NCI-H2196 treated with DMSO at 0.1 percent for 48 hours (cell line): Measurements from ENCODE around the gene LGALS1.
"Not testable (repeated sequence)": the region's sequence is repeated elsewhere in the genome, so short reads cannot be mapped to it uniquely, and the experiment has no call there.

ENCODE experiments used
- DNase-seq: peaks from one replicate; lab custom pipeline; 2025; ENCODE audit not compliant: unreplicated experiment; lab: John Stamatoyannopoulos, UW

Gene LGALS1

DNA sequence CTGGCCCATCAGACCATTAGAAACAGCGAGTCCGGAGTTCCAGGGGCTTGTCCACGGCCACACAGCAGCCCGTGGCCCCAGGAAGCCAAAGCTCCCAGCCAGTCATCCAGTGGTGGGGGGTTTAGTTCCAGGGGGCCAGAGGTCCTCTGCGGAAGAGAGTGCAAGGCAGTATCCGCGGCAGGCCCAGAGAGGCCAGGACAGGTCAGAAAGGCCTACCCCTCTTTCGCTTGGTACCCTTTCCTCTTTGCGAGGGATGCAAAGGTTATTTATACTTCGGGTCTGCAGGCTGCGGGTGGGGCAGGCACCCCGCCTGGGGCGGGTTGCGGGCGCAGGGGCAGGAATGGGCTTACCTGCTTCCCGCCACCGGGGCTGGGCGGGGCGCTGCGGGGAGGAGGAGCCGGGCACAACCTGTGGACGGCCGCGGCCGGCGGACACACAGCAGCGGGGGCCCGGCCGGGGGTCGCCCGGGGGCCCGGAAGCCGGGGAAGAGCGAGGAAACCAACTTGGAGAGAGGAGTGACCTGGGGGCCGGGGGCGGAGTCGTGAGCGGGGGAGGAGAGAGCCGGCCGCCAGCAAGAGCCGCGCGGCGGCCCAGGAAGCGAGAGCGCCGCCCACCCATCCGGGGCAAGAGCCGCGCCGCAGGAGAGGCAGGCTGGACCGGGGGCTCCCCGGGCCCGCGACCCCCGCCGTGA, 36.2 kb upstream of the LGALS1 start, which contains the start of gene SH3BP1:
Gene SH3BP1, plus strand, starts transcription at position 600 of the 691 bp plus-strand sequence. CDS start 119 bp downstream, outside the sequence.
- no peak for DNase-seq

DNA sequence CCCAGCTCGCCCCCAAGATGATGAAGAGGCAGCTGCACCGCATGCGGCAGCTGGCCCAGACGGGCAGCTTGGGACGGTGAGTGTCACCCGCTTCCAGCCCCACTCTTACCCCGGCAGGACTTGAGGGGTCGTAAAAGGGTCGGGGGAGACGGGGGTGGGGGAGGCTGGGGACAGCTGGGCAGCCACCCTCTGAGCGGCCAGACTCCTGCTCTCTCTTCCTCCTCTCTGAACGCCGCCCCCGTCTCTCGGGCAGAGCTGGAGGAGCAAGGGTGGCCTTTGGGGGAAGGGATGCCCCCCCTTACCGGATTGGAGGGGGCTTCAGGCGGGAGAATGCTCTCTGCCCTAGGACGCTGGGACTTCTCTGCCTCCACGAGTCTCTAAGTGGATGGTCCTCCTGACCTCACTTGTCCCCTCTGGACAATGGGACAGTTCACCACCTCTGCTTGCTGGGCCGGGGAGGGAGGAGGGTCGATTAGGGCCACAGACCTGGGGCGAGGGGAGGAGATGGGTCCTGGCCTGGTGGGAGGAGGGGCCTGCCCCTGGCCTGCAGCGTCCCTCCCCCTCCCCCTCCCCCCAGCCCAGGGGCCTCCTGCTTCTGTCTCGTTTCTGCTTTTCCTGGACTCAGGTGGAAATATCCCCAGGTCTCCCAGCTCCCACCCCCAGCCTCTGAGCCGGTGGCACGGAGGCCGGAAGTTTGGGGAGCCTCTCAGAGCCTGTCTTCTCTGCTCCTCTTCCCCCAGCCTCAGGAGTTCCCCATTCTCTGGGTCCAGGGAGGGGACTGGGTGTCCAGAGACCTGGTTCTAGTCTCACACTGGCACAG, 35.5 kb upstream of the LGALS1 start:
- DNase-seq = no peak

DNA sequence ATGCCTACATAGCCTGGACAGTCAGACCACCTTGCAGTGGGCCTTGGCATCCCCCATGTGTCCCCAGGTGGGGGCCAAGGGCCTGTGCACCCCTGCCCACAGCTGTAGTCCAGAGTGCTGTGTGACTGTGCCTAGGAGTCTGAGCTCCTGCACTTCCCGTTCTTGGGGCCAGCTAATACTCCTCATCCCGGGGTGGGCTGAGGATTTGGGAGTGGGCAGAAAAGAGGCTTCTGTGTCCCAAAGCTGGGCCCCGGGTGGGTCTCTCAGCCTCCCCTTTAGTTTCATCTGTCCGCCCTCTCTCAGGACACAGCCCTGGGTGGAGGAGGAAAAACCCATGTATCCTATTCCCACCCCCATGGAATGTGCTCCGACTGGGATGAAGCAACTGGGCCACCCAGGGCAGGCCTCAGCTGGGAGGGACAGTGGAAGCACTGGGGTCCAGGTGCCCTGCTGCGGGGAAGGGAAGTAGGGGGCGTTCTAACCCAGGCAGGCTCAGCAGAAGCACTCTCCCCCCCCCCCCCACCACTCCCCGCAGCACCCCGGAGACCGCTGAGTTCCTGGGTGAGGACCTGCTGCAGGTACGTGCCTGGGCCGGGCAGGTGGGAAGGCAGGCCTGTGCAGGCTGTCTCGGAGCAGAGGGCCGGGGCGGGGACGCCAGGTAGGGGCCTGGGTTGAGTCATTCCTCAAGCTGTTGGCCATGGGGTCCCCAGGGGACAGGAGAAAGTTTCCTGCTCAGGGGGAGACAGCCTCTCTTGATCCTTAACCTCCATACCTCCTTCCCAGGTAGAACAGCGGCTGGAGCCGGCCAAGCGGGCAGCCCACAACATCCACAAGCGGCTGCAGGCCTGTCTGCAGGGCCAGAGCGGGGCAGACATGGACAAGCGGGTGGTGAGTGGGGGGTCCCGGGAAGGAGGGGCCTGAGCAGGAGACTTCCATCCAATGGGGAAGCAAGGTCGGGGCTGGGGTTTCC, 34.6 kb upstream of the LGALS1 start:
- no peak for DNase-seq

DNA sequence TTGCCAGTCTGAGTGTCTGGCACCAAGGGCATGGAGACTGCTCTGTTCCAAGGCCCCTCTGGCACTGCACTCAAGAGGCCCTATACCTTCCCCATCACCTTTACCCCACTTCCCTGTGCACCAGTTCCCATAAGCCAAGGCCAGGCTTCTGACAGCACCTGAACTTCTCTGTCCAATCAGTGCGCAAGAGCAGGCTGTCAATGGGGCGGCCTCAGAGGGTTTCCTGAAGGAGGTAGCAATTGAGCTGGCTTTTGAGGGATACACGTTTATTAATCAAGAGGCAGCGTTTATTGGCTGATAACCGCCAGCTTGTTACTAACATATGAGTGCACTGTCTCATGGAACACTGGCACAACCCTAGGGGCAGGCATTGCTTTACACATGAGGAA, 33.9 kb upstream of the LGALS1 start:
- DNase-seq = no peak

DNA sequence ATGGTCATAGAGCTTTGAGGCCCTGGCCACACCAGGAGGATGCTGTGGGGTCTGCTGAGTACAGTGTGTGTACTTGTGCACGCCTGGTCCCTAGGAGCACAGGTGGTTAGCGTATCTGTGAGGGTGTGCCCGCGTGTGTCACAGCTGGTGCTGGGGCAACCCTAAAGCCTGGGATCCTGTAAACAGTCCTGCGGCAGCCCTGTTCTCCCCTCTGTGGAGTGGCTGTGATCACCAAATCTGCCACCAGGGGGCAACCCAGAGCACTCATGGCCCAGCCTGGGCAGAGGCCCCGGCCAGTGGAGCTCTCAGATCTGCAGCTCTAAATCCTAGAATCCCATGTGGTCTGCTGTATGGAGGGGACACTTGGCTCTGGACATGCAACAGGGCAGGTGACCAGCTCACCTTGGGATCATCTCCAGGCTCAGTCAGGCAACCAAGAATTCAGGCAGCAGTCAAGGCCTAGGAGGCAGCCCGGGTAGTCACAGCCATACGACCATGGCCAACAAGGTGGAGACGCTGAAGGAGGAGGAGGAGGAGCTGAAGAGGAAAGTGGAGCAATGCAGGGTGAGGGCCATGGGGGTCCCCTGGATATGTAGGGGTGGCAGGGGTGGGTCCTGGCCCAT, 32.1 kb upstream of the LGALS1 start:
- DNase-seq = no peak

DNA sequence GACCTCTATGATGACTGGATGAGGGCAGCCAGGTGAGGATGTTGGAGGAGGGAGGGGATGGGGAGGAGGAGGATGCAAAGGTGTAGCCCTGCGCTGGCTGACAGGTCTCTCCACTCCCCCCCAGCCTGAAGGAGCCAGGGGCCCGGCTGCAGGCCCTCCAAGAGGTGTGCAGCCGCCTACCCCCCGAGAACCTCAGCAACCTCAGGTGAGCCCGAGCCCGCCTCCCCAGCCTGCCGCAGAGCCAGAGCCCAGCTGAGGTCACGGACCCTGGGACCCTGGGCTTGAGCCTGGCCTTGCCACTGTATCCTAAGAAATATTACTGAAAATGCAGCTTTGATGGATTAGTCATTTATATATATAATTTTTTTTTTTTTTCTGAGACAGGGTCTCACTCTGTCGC, 28.1 kb upstream of the LGALS1 start:
- DNase-seq = no peak

DNA sequence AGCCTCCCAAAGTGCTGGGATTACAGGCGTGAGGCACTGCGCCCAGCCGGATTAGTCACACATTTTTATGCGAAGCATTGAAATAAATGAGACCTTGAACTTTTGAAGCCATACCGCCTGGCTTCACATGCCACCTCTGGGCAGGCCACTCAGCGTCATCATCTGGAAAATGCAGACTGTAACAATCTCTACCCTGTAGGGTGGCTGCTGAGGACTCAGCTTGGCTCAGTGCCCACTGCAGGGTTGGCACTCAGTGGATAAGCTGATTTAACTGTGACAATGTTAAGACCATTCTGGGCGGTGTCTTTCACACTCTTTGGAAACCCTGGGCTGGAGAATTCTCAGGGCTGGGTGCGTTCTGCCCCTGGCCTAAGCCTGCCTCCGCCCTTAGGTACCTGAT, 27.5 kb upstream of the LGALS1 start:
- DNase-seq = no peak

DNA sequence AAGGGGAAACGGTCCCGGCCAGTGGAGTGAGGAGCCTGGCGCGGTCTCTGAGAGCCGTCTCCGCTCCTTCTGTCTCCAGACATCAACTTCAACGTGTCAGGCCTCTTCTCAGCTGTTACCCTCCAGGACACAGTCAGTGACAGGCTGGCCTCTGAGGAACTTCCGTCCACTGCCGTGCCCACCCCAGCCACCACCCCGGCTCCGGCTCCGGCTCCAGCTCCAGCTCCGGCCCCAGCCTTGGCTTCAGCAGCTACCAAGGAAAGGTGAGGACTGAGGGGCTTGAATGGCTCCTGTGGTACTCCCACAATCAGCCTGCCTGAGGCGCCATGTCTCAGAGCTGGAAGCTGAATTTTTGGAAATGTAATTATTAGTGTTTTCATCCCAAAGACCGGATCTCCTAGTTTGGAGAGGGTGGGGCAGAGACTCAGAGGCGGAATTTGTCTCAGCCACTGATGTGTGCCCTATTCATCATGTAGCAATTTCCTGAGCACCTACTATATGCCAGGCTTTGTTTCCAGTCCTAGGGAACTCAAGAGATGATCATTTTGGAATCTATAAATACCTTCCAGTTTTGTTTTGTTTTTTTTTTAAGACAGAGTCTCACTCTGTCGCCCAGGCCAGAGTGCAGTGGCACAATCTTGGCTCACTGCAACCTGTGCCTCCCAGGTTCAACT, 24.8 kb upstream of the LGALS1 start:
- DNase-seq = no peak

DNA sequence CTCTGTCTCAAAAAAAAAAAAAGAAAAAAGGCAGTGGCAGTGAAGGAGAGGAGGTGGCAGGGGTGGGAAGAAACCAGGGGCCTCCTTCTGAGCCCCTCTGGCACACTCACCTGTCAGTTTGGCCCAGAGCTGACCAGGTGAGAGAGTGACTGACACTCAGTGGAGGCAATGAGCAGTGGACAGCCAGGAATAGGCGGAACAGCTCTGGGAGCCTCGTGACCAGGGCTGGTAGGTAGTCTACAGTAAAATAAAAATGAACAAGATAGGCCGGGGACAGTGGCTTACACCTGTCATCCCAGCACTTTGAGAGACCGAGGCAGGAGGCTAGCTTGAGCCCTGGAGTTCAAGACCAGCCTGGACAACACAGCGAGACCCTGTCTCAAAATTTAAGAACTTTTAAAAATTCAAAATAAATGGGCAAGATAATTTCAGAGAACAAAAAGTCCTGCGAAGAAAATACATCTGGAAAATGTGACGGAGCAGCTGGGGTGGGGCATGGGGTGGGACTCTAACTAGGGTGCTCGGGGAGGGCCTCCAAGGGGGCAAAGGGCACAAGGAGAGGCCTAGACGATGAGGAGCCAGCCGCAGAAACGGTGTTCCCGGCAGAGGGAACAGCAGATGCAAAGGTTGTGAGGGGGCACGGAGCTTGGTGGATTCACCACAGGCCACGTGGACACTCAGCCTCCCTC, 20.7 kb upstream of the LGALS1 start:
- DNase-seq = no peak

DNA sequence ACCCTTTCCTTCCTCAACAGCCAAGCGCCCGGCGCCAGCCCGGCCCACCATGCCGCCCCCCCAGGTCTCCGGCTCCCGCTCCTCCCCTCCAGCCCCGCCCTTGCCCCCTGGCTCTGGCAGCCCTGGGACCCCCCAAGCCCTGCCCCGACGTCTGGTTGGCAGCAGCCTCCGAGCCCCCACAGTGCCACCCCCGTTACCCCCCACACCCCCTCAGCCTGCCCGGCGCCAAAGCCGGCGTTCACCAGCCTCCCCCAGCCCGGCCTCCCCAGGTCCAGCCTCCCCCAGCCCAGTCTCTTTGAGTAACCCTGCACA, 20.2 kb upstream of the LGALS1 start:
- DNase-seq = no peak

DNA sequence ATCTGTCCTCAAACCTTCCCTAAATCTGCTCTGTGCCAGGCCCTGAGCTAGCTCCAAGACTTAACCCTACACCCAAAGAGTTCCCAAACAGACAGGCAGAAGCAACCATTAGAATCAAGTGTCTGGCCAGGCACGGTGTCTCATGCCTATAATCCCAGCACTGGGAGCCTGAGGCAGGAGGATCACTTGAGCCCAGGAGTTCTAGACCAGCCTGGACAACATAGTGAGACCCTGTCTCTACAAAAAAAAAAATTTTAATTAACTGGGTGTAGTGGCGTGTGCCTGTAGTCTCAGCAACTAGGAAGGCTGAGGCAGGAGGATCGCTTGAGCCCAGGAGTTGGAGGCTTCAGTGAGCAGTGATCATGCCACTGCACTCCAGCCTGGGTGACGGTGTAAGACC, 18.9 kb upstream of the LGALS1 start:
- DNase-seq = not testable (repeated sequence)

DNA sequence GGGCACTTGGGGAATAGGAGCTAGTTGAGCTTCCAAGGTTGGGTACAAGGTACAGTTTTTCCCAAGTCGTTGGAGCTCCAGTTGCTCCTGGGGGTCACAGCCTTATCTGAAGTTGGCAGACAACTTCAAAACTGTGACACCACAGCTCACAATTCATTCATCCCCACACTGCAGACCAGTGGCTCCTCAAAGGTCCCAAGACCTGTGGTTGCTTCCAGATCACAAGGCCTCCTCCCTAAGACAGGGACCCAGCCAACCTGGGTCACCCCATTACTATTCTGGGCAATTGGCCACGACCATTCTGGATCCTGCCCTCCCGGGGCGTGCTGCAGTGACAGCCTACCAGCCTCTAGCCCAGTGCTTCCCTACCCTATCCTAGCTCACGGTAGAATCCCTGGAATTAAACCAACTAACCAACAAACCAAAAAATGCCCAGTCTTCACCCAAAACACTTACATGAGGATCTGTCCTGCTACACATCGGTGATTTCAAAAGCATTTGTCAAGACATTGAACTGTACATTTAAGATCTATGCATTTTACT, 17.8 kb upstream of the LGALS1 start:
- no peak for DNase-seq

DNA sequence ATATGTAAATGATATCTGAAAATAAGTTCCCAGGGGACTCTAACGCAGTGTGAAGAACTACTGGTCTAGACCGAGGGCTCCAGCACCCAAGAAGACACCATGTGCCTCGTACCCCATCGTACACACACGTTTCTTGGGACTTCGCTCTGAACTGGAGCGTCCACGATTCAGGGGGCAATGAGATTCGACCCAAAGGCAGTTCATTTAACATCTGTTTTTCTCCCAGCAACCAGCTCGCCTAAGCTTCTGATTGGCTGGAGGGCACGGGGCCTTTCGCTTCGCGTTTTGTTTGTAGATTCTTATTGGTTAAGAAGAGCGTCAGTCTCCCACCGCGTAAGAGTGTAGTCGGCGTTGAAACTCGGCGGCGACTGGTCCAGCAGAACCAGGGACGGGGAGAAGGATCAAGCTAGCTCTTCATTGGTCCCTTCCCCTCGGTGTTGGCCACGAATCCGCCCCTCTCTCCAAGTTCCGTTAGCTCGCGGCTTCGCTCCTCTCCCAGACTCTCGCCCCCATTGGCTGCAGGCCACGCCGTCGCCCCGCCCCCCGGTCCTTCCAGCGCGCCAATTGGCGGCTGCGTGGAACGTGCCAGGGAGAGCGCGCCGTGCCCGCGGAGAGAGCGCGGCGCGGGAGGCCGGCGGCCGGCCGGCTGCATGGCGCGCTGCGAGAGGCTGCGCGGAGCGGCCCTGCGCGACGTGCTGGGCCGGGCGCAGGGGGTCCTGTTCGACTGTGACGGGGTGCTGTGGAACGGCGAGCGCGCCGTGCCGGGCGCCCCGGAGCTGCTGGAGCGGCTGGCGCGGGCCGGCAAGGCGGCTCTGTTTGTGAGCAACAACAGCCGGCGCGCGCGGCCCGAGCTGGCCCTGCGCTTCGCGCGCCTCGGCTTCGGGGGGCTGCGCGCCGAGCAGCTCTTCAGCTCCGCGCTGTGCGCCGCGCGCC, 17.0 kb upstream of the LGALS1 start, which contains the start of gene PDXP:
Gene PDXP, plus strand, starts transcription at position 591 of the 933 bp plus-strand sequence. Its CDS starts 60 bp downstream, at position 651.
- peak; percentile 95 for DNase-seq

DNA sequence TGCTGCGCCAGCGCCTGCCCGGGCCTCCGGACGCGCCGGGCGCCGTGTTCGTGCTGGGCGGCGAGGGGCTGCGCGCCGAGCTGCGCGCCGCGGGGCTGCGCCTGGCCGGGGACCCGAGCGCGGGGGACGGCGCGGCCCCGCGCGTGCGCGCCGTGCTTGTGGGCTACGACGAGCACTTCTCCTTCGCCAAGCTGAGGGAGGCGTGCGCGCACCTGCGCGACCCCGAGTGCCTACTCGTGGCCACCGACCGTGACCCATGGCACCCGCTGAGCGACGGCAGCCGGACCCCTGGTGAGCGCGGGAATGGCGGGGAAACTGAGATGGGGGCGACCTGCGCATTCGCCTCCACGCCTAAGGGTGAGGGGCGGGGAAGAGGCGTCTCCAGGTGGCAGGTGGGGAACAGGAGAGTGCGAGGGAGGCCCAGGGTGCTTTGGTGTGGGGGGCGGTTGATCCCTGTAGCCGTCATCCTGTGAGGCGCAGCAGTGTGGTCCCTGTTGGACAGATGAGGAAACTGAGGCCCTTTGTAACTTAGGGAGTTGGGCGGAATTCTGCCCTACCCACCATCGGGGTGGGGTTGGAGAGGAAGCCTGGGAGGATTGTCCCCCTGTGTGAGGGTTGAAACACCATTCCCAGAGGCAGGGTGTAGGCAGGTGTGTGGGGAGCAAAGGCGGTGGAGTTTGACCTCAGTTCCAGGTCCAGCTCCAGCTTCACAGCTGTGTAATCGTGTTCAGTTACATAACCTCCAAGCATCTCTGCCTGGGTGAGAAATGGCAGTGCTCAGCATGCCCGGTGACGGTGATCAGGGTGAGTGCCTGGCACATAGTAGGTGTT, 16.2 kb upstream of the LGALS1 start:
- DNase-seq = no peak

DNA sequence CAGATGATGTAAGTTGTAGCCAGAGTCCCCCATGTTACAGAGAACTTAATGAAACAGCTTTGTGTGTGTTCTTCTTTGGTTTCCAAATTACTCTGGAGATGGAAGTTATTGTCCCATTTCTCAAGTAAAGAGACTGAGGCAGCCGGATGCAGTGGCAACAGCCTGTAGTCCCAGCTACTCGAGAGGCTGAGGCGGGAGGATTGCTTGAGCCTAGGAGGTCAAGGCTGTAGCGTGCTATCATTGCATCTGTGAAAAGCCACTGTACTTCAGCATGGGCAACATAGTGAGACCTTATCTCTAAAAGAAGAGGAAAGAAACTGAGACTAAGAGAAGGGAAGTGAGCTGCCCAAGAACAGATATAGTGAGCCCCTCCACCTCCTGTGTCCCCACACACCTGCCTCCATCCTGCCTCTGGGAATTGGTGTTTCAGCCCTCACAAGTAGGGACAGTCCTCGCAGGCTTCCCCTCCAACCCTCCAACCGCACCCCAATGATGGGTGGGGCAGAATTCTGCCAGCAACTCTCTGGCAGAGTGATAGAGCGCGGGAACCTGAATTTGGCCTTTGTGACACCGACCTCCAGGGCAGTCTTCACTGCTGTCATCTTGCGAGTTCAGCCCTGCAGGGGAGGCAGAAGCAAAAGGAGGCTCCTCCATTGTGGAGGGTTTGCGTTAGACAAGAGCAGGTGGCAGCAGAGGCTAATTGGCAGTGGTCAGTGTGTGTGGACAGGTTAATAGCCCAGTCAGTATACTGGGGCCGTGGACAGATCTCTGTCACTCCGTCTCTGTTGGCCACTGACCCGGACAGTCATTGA, 15.3 kb upstream of the LGALS1 start:
- no peak for DNase-seq

DNA sequence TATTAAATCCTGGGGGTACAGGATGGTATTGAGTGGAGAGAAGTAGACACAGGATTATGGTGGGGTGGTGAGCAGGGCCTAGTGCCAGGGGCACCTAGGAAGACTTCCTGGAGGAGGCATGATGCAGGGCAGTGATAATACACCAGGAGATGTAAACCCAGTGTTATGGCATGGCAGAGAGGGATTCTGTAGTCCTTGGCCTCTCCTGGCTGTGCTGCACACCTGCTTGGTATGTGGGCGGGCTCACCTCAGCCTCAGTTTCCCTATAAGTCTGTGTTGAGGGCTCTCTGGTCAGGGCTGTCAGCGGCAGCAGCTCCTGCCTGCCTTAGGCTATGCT, 14.8 kb upstream of the LGALS1 start:
- DNase-seq = no peak
